GM18519 (cell line): Measurements from ENCODE around the gene PLPP3.

Source experiments
- ATAC-seq: cut with Tn5 transposase; IDR thresholded peaks from one replicate; pipeline ENCODE4 v1.9.1; 2021; ENCODE audit warnings: mild to moderate bottlenecking, moderate library complexity; ENCODE audit not compliant: unreplicated experiment, low FRiP score

Gene PLPP3

DNA sequence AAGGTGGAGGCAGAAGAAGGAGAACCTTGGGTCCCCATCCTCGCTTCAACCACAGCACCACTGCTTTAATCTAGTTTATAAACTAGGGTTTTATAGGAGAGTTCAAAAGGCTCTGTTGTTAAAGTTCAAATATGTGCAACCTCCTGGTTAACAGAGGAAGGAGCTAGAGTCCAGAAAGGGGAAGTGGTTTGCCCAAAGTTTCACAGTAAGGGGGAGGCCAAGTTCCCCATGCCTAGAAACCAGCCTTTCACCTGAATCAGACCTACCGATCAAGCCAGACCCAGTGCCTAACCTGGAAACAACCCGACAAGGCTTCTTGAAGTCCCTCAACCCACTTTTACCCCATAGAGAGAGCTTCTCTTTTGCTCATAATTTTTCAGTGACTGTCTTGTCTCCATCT is 106.5 kb downstream of the PLPP3 start:
- peak; percentile 92 for ATAC-seq

DNA sequence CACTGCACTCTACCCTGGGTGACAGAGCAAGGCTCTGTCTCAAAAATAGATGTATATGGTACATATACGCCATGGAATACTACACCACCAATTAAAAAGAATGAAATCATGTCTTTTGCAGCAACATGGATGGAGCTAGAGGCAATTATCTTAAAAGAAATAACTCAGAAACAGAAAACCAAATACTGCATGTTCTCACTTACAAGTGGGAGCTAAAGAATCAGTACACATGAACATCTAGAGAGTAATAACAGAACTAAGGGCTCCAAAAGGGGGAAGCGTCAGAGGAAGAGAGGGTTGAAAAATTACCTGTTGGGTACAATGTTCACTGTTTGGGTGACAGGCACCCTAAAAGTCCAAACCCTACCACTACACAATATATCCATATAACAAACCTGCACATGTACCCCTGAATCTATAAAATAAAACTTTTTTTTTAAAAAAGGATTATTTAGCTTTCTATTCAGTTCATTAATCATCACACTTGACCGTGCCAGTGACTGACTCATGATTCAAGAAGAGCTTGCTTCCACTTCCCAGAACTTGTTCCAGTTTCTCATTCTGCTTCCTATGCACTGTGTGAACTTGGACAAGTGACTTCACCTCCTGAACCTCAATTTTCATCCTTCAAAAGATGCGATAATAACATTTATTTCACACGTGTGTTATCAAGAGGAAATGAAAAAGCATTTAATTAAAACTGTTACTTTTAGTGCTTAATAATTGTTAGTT is 109.6 kb downstream of the PLPP3 start:
- no peak for ATAC-seq

DNA sequence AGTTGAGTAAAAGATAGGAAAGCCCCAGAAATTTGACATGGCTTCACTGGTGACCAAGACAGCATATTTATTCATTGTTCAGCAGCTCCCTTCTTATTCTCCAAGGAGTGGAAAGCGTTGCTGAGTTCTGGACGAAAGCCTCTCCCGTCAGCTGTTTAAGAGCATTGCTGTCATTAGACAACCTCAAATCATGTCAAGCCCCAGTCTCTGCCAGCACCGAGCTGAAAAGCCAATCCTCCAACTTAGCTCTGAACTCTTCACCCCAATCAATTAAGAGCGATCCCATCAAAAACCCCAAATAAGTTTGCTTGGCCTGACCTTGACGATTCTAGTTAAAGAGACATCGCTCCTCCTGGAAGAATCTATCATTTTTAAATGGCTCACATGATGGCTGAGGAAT is 110.8 kb downstream of the PLPP3 start:
- no peak for ATAC-seq

DNA sequence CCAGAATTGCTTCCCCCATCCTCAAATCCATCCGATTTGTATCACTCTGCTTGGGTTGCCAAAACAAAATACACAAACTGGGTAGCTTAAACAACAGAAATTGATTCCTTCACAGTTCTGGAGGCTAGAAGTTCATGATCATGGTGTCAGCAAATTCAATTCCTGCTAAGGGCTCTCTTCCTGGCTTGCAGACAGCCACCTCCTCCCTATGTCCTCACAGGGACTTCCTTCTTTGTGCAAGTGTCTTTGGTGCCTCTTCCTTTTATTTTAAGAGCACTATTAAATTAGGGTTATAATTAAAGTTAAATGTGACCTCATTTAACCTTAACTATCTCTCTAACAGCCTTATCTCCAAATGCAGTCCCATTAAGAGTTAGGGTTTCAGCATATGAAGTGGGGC is 112.8 kb downstream of the PLPP3 start:
- ATAC-seq = no peak

DNA sequence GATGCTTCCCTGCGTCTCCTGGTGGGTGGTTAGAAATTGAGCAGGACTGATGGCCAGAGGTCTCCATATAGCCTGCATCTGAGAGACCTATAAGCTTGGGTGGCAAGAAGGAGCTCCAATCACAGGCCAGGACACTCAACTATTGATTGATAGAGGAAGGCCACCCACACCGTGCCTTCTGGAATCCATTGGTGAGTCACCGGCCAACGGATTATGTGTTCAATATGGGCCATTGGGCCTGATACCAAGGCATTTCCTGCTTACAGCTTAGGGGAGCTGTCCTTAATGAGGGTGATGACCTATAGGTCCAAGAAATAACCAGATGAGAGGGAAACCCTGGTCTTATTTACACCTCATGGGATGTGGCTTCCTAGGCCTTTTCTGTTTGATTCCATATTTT is 115.1 kb downstream of the PLPP3 start:
- no peak for ATAC-seq

DNA sequence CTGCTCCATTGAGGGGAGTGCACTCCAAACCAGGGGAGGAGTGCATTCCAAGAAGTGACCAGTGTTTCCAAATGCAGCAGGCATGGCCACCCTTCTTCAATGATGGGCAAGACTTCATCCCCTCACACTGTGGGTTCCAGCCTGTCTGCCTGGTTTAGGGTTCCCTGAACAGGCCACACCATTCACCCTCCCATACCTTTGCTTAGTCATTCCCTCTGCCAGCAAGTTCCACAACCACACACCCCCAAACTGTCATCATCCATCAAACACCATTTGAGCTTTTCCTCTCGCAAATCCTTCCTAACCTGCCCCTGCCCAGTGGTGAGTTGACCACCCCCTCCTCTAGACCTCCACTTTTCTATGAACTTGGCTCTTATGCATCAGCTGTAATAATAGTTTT is 116.0 kb downstream of the PLPP3 start:
- no peak for ATAC-seq

DNA sequence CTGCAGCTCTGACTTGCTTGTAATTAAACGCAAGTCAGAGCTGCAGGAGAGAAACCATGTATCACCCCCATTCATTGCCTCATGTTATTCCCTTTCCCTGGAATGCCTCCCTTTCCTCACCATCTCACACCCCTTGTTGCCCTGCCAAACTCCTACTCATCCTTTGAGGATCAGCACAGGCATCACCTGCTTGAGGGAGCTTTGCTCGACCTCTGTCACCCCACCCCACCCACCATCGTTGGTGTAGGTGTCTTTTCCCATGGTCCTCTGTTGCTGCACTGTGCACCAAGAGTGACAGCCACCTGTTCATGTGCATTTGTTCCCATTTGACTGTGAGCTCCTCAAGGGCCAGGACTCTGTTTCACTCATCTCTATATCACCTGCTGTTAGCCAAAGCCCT is 117.2 kb downstream of the PLPP3 start:
- ATAC-seq = no peak

DNA sequence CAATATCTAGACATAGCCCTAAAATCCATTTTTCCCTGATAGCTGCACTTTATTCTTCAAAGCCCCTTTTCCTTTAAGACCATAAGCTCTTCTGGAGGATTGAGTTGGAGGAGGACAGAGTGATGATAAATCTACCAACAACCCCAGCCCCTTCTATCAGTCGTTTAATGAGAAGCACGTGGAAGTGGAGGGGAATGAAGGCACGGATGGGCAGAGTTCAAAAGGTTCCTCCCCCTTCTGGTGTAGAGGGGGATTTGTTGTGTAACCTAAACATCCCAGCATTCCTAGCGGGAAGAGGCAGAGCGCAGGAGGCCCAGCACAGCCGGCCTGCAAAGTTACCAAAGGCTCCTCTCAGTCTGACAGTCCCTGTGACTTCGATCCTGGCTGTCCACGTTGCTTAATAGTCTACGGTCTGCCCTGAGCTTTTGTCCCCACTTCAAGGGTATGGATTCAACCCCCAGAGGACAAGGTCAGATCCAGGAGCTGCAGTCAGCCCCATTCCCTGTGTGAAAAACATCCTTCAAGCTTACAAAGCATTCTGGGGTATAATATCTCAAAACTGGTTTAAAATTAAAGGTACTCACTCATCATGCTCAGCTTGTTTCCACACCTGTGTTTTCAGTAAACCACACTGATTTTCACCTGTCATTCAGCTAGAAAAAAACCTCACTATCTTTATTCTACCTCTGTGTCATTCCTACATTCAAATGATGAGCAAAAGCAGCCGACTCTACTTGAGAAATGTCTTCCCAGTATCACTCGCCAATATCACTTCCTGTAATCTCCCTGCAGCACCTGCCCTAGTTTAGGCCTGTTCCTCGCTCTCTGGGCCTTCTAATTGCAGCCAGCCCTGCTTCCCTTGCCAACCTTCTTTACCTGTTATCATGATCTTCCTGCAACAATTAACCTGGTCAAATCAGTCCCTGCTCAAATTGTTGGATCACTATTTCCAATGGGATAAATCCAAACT is 117.9 kb downstream of the PLPP3 start:
- no peak for ATAC-seq

DNA sequence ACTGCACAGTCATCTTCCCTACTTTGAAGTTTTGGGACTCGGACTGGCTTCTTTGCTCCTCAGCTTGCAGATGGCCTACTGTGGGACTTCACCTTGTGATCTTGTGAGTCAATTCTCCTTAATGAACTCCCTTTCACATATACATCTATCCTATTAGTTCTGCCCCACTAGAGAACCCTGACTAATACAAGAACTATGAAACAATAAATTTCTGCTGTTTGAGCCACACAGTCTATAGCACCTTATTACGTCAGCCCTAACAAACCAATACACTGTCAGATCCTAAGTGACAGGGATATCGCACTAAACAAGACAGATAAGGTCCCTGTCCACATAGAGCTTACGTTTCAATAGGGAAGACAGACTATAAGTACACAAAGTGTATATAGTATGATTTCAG is 120.1 kb downstream of the PLPP3 start:
- ATAC-seq = no peak

DNA sequence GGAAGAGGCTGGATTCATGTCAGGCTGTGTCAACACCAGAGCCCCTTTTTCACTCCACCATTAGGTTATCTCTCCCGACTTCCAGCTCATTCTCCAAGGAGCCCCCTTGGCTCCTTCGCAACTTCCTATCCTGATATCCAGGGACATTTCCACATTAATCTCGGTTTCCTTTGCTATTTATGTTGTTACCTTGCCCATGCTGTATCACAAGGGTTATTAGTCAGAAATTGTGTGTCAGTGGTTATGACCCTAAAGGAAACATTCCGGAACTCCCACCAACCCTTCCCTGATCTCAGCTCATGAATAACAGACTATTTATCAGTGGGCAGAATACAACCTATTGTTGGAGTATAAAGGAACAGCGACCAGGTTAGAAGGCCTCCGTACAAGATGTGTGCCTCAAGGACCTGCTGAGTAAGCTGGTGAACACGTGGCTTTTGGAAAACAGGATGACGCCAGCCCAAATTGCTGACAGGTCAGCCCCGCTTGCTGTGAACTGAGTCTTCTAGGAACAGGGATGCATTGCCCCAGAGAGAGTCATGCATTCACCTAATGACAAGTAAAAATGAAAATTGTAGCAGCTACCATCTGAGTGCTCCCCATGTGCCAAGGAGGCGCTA is 121.5 kb downstream of the PLPP3 start:
- no peak for ATAC-seq

DNA sequence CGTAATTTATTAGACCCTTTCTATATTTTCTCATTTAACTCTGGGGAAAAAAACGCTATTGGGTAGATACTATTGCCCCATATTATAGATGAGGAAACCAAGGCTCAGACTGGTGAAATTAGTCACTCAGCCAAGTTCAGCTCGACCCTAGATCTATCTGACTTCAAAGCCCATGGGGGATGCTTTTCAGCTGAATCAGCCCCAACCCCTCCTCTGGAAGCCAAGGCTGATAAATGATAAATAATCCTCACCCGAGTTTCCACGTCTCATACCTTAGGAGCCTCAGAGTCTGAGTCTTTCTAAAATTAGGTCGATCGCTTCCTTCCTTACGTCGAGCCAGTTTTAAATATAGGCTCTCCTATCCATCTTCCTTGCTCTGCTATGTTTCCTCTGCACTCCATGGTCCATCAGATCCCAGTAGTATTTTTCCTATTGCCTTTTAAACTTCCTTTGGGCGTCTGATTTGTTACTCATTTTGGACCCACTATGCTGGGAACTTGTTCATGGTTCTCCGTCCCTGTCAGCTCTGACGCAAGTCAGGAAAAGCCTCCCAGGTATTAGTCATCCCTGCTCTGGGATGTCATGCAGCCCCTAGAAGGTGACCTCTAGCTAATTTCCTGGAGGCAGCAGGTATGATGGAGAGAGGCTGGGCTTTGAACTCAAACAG is 122.8 kb downstream of the PLPP3 start:
- no peak for ATAC-seq

DNA sequence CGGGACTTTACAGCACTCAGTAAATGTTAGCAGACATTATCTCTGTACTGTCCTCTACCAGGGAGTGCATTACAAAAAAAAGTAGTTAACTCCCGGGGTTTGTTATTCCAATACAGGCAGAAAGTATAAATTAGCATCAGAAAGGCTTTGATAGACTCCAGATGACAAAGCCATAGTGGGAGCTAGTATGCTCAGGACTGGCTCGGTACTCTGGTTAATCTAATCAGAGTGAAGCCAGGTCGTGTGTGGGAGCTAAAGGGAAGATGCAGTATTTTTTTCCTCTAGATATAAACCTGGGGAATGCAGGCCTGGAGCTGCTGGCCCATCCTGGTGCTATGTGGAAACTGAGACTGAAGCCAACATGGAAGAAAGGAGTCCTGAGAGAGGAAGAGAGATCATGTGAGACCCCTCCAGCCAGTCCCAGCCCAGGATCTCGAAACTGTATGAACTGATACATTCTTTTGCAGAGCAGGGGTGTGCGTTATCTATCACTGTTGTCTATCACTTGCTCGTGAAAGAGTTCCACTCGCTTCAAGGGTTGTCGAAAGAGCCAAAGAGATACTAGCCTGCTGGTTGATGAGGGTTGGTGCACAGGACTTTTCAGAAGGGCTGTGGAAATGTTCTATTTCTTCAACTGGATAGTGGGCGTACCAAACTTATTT is 125.8 kb downstream of the PLPP3 start:
- ATAC-seq = no peak

DNA sequence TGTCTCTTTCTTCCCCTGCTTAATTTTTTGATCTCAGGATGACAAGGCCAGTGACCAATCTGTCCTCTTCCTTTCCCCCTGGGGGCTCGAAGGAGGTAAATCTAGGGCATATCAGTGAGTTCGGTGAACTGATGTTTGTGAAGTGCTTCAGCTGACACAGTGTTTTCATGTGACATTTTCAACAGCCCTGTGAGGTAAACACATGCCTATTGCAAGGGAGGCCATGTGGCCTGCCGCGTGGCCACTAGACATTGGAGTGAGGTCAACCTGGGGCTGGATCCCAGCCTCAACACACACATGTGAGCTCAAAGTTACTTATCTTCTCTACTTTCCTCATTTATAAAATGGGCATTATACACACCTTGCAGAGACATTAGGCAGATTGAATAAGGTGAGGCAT is 126.3 kb downstream of the PLPP3 start:
- no peak for ATAC-seq

DNA sequence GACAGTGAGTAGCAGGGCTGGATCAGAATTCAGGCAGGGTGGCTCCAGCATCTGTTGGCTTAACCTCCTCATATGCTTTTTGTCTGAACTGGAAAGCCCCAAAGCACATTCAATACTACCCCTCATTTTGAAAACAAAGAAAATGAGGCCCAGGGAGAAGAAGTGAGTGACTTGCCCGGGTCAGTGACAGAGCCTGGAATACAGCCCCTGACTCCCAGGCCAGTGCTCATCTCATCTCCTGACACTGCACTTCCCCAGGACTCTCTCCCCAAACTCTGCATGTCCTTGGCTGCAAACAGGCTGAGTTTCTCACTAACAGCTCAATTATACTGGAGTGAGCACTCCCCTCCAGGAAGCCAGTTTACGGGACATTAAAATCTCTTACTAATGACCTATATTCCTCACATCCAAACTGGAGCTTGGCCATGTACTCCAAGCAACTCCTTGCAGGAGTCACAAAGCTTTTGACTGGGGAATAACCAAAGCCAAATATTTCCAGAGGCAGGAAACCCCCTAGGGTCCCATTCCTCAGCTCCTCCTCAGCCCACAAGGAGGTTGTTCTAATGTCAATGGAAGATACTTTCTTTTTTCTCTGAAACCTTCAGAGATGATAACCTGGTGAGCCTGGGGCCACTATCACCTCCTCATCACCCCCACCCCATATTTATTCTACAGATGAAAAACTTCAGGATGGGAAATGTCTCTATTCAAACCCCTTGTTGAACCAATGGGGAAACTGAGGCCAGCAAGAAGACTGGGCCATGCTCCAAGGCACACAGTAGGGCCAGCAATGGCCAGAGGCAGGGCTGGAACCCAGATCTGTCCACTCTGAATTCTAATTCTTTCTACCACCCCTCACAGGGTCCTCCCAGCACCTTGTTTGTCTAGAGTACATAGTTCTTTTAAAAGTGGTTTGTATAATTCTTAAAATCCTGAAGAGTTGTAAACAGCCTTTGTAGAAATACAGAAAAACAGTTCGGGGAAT is 127.0 kb downstream of the PLPP3 start:
- ATAC-seq = no peak

DNA sequence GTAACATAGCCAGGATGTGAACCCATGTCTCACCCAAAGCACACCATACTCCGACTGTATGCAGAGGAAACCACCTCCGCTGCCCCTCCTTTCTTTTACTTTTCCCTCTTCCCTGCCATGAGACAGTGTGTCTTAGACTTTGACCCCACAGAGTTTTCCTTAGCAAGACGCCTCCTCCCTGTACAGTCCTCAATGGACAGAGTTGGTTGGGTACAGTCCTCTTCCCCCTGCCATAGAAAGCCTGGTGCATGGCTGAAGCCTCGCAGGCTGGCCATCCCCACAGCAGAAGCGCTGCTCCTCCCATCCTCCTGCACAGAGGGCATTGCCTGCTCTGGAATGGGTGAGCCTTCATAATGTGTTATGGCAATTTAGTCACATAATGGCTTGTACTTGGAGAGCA is 127.9 kb downstream of the PLPP3 start:
- ATAC-seq = no peak

DNA sequence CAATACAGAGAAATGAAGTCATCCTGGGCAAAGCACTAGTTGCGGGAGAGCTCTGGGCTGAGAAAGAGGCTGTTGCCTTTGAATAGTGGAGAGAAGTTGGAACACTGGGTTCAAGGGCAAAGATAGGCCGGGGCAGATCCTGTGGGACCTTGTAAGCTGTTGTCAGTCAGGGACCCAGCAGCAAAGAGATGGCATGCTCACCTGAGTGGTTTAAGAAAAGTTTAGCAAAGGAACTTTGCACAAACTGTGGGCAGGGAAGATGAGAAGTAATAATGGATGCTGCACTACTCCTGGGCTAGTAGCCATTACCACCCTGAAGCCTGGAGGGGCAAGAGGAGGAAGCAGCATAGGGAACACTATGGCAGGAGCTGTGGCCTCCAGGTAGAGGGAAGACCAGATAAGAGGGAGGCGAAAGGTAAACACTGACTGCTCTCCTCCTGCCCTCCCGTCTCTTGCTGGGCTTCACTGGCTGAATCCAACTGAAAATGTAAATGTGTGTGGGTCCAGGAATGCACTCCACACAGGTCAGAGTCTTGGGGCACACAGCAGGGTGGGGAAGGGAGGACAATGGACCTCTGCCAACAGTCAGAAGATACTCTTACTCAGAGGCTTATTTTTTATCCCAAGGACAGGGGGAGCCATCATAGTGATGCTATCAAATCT is 129.2 kb downstream of the PLPP3 start:
- ATAC-seq = no peak

DNA sequence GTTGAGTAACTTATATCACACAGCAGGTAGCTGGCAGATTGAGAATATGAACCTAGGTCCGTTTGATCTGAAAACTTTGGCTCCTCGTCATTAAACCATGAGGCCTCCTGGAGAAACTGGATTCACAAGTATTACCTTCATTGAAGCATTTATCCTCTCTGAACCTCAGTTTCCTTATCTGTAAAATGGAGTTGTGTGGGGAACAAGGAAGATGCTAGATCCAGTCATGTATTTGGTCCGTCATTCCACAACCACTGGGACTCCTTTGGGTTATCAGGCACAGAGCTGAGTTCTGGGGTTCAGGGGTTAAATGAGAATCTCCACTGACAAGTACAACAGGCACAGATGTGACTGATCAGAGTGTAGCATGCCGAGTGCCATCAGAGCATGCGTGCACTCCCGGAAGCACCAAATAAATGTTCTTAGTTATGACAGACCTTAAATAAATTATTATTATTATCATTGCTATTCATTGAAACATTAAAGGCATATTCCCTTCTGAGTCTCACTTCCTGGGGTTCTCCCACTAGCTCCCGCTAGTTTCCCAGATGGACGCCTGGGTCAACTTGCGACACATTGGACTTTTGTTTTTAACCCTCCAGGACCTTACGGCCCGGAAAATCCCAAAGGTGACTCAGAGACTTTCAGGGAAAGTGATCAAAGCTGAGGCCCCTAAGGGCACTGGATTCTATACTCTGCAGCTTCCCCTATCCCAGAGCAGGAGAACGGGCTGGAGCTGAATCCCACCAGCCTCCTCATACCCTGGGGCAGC is 130.6 kb downstream of the PLPP3 start:
- no peak for ATAC-seq

DNA sequence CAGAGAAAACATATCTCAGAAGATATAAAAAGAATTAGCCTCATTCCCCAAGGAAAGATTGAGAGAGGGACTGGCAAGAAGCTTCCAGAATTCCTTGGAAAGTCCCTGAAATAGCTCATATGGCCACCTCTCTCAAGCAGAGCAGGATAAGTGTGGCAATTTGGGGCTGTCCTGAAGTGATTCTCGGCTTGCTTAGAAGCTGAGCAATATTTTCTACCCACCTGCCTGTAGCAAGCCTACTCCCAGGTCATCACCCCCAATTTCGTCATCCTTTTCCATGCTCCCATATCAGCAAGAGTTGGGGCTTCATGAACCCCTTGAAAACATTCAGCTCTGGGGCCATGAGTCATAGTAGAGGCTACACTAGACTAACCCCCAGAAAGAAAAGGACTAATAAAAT is 131.5 kb downstream of the PLPP3 start:
- ATAC-seq = no peak
